ENCODE measurements around the gene AMPH.

DNA sequence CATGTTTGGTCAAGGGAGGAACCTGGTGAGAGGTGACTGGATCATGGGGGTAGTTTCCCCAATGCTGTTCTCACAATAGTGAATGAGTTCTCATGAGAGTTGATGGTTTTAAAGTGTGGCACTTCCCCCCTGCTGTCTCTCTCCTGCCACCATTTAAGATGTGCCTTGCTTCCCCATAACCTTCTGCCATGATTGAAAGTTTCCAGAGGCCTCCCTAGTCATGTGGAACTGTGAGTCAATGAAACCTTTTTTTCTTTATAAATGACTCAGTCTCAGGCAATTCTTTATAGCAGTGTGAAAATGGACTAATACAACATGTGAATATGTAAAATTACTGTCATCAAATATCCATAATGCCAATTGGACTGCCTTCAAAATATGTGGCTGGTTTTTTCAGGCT is 192.2 kb downstream of the AMPH start:
- TF ChIP-seq, protein P1, sequence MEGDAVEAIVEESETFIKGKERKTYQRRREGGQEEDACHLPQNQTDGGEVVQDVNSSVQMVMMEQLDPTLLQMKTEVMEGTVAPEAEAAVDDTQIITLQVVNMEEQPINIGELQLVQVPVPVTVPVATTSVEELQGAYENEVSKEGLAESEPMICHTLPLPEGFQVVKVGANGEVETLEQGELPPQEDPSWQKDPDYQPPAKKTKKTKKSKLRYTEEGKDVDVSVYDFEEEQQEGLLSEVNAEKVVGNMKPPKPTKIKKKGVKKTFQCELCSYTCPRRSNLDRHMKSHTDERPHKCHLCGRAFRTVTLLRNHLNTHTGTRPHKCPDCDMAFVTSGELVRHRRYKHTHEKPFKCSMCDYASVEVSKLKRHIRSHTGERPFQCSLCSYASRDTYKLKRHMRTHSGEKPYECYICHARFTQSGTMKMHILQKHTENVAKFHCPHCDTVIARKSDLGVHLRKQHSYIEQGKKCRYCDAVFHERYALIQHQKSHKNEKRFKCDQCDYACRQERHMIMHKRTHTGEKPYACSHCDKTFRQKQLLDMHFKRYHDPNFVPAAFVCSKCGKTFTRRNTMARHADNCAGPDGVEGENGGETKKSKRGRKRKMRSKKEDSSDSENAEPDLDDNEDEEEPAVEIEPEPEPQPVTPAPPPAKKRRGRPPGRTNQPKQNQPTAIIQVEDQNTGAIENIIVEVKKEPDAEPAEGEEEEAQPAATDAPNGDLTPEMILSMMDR (IDR thresholded peaks at IDR 0.05): no peak
- TF ChIP-seq POLR2AphosphoS5 (IDR thresholded peaks at IDR 0.05; ENCODE audit: insufficient read depth in 1 of 2, low read depth in 1 of 2) (no peak), POLR2A (IDR thresholded peaks at IDR 0.05) (no peak)
